H1 (cell line): Measurements from ENCODE around the gene COL6A6. TPM values are rescaled to one million over a fixed set of nuclear protein-coding genes. Genes with fewer than 3 reads are reported as not detected.

ENCODE experiments used
- CTCF ChIA-PET: fragments of 300-600 bp; sonication (Branson Sonifier 250); formaldehyde crosslinking; loops from one replicate; lab custom pipeline; 2021; ENCODE audit not compliant: partially characterized antibody; lab: Charles Lee
- POLR2A ChIA-PET: fragments of 300-600 bp; sonication (Branson Sonifier 250); formaldehyde crosslinking; loops from one replicate; lab custom pipeline; 2021; ENCODE audit warnings: inconsistent platforms; ENCODE audit not compliant: partially characterized antibody; lab: Charles Lee
- DNase-seq, 2 experiments: peaks; one replicate each; pipeline versions ENCODE4 v3.0.0 to v3.0.0-alpha.2; 2010 to 2022; ENCODE audit warnings: low spot score in 2 of 2, low read depth in 1 of 2, mixed read lengths in 1 of 2
- FAIRE-seq: peaks from 2 replicates; lab custom pipeline; 2011; peaks lifted over from hg19 to GRCh38; lab: Jason Lieb, UNC
- H2AFZ ChIP-seq: 2 replicates; pipeline ENCODE4 v1.8.1; 2012; ENCODE audit warnings: low read length, inconsistent platforms
- H2AK5ac ChIP-seq: 2 replicates; pipeline ENCODE4 v1.6.1; 2013; ENCODE audit warnings: low read depth, low read length
- H2BK120ac ChIP-seq: replicated peaks from 2 replicates; pipeline ENCODE3; 2013; ENCODE audit warnings: low read depth, low read length, inconsistent platforms
- H2BK12ac ChIP-seq: 2 replicates; pipeline ENCODE4 v1.6.1; 2013; ENCODE audit warnings: low read depth, low read length
- H2BK15ac ChIP-seq: 2 replicates; pipeline ENCODE4 v1.6.1; 2013; ENCODE audit warnings: low read length
- H2BK20ac ChIP-seq: 2 replicates; pipeline ENCODE4 v1.6.1; 2013; ENCODE audit warnings: low read length
- H2BK5ac ChIP-seq: 2 replicates; pipeline ENCODE4 v1.6.1; 2013; ENCODE audit warnings: low read depth, low read length
- H3K14ac ChIP-seq: 2 replicates; pipeline ENCODE4 v1.6.1; 2013; ENCODE audit warnings: inconsistent platforms; ENCODE audit not compliant: insufficient read length
- H3K18ac ChIP-seq: 2 replicates; pipeline ENCODE4 v1.6.1; 2013; ENCODE audit warnings: low read length; ENCODE audit errors: extremely low read depth
- H3K23ac ChIP-seq: 2 replicates; pipeline ENCODE4 v1.6.1; 2013; ENCODE audit warnings: inconsistent platforms; ENCODE audit not compliant: insufficient read length
- H3K23me2 ChIP-seq: 2 replicates; pipeline ENCODE4 v1.6.1; 2013; ENCODE audit warnings: low read depth, low read length
- H3K27ac ChIP-seq: 2 replicates; pipeline ENCODE4 v1.6.1; 2011; ENCODE audit warnings: low read depth, low read length, inconsistent platforms
- H3K27me3 ChIP-seq, 4 experiments: replicated peaks in 1 of 4; 1 replicate in 1 of 4; 2 replicates in 3 of 4; pipeline versions ENCODE4 v1.6.1 to v1.8.1; 2011 to 2013; ENCODE audit warnings: low read length in 3 of 4, mild to moderate bottlenecking in 3 of 4, inconsistent platforms in 2 of 4, mixed read lengths in 2 of 4, moderate library complexity in 1 of 4; ENCODE audit not compliant: control insufficient read depth in 3 of 4, insufficient read depth in 3 of 4; ENCODE audit errors: extremely low read depth in 1 of 4
- H3K36me3 ChIP-seq, 4 experiments: 2 replicates each; pipeline versions ENCODE4 v1.6.1 to v1.8.1; 2011 to 2013; ENCODE audit warnings: mild to moderate bottlenecking in 4 of 4, low read length in 3 of 4, moderate library complexity in 2 of 4, control low read depth in 1 of 4, inconsistent platforms in 1 of 4; ENCODE audit not compliant: insufficient read depth in 4 of 4, control insufficient read depth in 2 of 4
- H3K4ac ChIP-seq: replicated peaks from 2 replicates; pipeline ENCODE3; 2013; ENCODE audit warnings: low read length, low read depth, mixed read lengths, inconsistent platforms; ENCODE audit not compliant: insufficient read length
- H3K4me1 ChIP-seq, 4 experiments: replicated peaks in 1 of 4; 1 replicate in 1 of 4; 2 replicates in 3 of 4; pipeline versions ENCODE4 v1.6.1 to v1.8.1; 2011 to 2013; ENCODE audit warnings: low read length in 3 of 4, inconsistent platforms in 2 of 4, mixed read lengths in 1 of 4; ENCODE audit not compliant: insufficient read depth in 4 of 4, control insufficient read depth in 3 of 4
- H3K4me2 ChIP-seq, 2 experiments: 2 replicates each; pipeline versions ENCODE4 v1.6.1 to v1.8.1; 2011 to 2013; ENCODE audit warnings: low read depth in 2 of 2, low read length in 2 of 2, control low read depth in 1 of 2, inconsistent platforms in 1 of 2, mild to moderate bottlenecking in 1 of 2; ENCODE audit not compliant: insufficient read depth in 1 of 2
- H3K4me3 ChIP-seq, 4 experiments: fragments of 200-600, 300-600 bp in 1 of 4; sonication (generic), shearing (Covaris generic), sonication (Bioruptor Twin) in 1 of 4; 2 replicates each; pipeline versions ENCODE4 v1.5.1 to v1.8.1; 2011 to 2016; ENCODE audit warnings: low read length in 4 of 4, low read depth in 3 of 4, control low read depth in 2 of 4, inconsistent platforms in 2 of 4, mild to moderate bottlenecking in 2 of 4, mixed read lengths in 1 of 4, moderate library complexity in 1 of 4; ENCODE audit not compliant: insufficient read depth in 2 of 4; ENCODE audit errors: extremely low read depth in 1 of 4
- H3K56ac ChIP-seq: replicated peaks from 2 replicates; pipeline ENCODE3; 2013; ENCODE audit warnings: low read depth, mild to moderate bottlenecking, mixed read lengths, low read length, inconsistent platforms; ENCODE audit not compliant: insufficient read length
- H3K79me1 ChIP-seq: 2 replicates; pipeline ENCODE4 v1.6.1; 2013; ENCODE audit warnings: low read depth, low read length, control low read depth
- H3K79me2 ChIP-seq, 2 experiments: 2 replicates each; pipeline versions ENCODE4 v1.6.1 to v1.8.1; 2012 to 2013; ENCODE audit warnings: low read length in 2 of 2, mild to moderate bottlenecking in 2 of 2, inconsistent platforms in 1 of 2; ENCODE audit not compliant: insufficient read depth in 2 of 2, control insufficient read depth in 1 of 2
- H3K9ac ChIP-seq, 4 experiments: replicated peaks in 1 of 4; 1 replicate in 1 of 4; 2 replicates in 3 of 4; pipeline versions ENCODE4 v1.6.1 to v1.8.1; 2011 to 2013; ENCODE audit warnings: low read depth in 3 of 4, low read length in 3 of 4, control low read depth in 2 of 4, mild to moderate bottlenecking in 2 of 4, moderate library complexity in 2 of 4, inconsistent platforms in 1 of 4; ENCODE audit errors: extremely low read depth in 1 of 4
- H3K9me3 ChIP-seq, 2 experiments: 2 replicates each; pipeline versions ENCODE4 v1.6.1 to v1.8.1; 2012 to 2013; ENCODE audit warnings: mild to moderate bottlenecking in 2 of 2, moderate library complexity in 2 of 2, control low read depth in 1 of 2, inconsistent platforms in 1 of 2, low read depth in 1 of 2, low read length in 1 of 2, mixed read lengths in 1 of 2; ENCODE audit not compliant: insufficient read depth in 2 of 2
- H4K20me1 ChIP-seq, 2 experiments: replicated peaks in 1 of 2; 2 replicates each; pipeline versions ENCODE3 to v1.8.1; 2011 to 2013; ENCODE audit warnings: inconsistent platforms in 2 of 2, low read length in 2 of 2, mild to moderate bottlenecking in 1 of 2; ENCODE audit not compliant: insufficient read depth in 2 of 2, control insufficient read depth in 1 of 2
- H4K5ac ChIP-seq: 2 replicates; pipeline ENCODE4 v1.6.1; 2013; ENCODE audit warnings: low read length, low read depth, mixed read lengths, inconsistent platforms; ENCODE audit not compliant: insufficient read length
- H4K8ac ChIP-seq: 2 replicates; pipeline ENCODE4 v1.8.0; 2013; ENCODE audit warnings: mild to moderate bottlenecking, moderate library complexity, low read length, inconsistent platforms; ENCODE audit not compliant: insufficient read depth; ENCODE audit errors: extremely low read depth
- H4K91ac ChIP-seq: replicated peaks from 2 replicates; pipeline ENCODE3; 2013; ENCODE audit warnings: low read length, mixed read lengths, inconsistent platforms; ENCODE audit not compliant: insufficient read length
- ASH2L ChIP-seq: fragments of 200-600, 300-600 bp; sonication (generic); IDR thresholded peaks from one replicate; pipeline ENCODE4 v1.7.1; 2017; ENCODE audit warnings: low read length
- ATF2 ChIP-seq: IDR thresholded peaks from 2 replicates; pipeline ENCODE4 v1.6.1; 2012; ENCODE audit warnings: low read length, inconsistent platforms
- CEBPB ChIP-seq: IDR thresholded peaks from 2 replicates; pipeline ENCODE4 v1.6.1; 2012; ENCODE audit warnings: low read depth, low read length
- CTBP2 ChIP-seq: IDR thresholded peaks from 2 replicates; pipeline ENCODE4 v1.7.0; 2011; ENCODE audit warnings: borderline replicate concordance, mild to moderate bottlenecking, moderate library complexity, mixed read lengths, low read length; ENCODE audit not compliant: insufficient read depth, insufficient read length
- CTCF ChIP-seq, 3 experiments: IDR thresholded peaks; 1 replicate in 2 of 3; 2 replicates in 1 of 3; pipeline versions ENCODE4 v1.5.1 to v1.6.1; 2011; ENCODE audit warnings: low read length in 3 of 3, mild to moderate bottlenecking in 3 of 3, inconsistent platforms in 2 of 3, low read depth in 1 of 3, moderate library complexity in 1 of 3; ENCODE audit not compliant: insufficient read depth in 1 of 3; ENCODE audit errors: control extremely low read depth in 1 of 3
- GABPA ChIP-seq: IDR thresholded peaks from 2 replicates; pipeline ENCODE4 v1.6.1; 2011; ENCODE audit warnings: mild to moderate bottlenecking, low read length, moderate library complexity, borderline replicate concordance; ENCODE audit not compliant: insufficient read depth
- HDAC2 ChIP-seq, 2 experiments: fragments of 300-600 bp in 1 of 2; sonication (generic) in 1 of 2; IDR thresholded peaks; 2 replicates each; pipeline ENCODE4 v1.6.1; 2011 to 2012; ENCODE audit warnings: low read depth in 2 of 2, low read length in 2 of 2, mild to moderate bottlenecking in 2 of 2, moderate library complexity in 2 of 2, borderline replicate concordance in 1 of 2, inconsistent platforms in 1 of 2
- JUND ChIP-seq: IDR thresholded peaks from 2 replicates; pipeline ENCODE4 v1.6.1; 2011; ENCODE audit warnings: mild to moderate bottlenecking, improper control_type of control experiment, low read length
- SP4 ChIP-seq: IDR thresholded peaks from 2 replicates; pipeline ENCODE4 v1.6.1; 2012; ENCODE audit warnings: low read length, inconsistent platforms
- TAF7 ChIP-seq: optimal IDR thresholded peaks from 2 replicates; pipeline ENCODE3; 2011; ENCODE audit warnings: low read depth, mild to moderate bottlenecking, inconsistent platforms, low read length, moderate library complexity, borderline replicate concordance
- WGBS, 2 experiments: shearing (Covaris generic) in 1 of 2; methylation state at CpG; one replicate each; pipeline versions ENCODE4 v1.1.6 to v1.1.7; 2013 to 2015; ENCODE audit warnings: low lambda C conversion rate in 2 of 2, mixed read lengths in 2 of 2, inconsistent platforms in 1 of 2, low coverage in 1 of 2, missing lambda C conversion rate in 1 of 2; ENCODE audit not compliant: insufficient replicate concordance in 2 of 2, insufficient coverage in 1 of 2, insufficient read length in 1 of 2; ENCODE audit errors: extremely low coverage in 1 of 2, missing lambda C conversion rate in 1 of 2; 5-methylcytosine and 5-hydroxymethylcytosine counted together
- polyA plus RNA-seq, 7 experiments: library from polyadenylated mRNA; depleted of rRNA in 3 of 7; stranded (reverse) in 5 of 7; unstranded in 2 of 7; fragments of >200 nt in 5 of 7; fragments of 200-250 nt in 2 of 7; gene quantifications; 1 replicate in 5 of 7; 2 replicates in 1 of 7; 4 replicates in 1 of 7; pipeline versions ENCODE4 v1.2.1 to v1.2.3, GENCODE V29; 2011 to 2013; ENCODE audit warnings: missing spikeins in 2 of 7, mixed read lengths in 2 of 7
- total RNA-seq: library from RNA; stranded (reverse); fragmentation: NEBNext Ultra II Directional; extraction: Animal tissue kit (Norgen Biotek cat#: 25700); gene quantifications from 2 replicates; pipeline ENCODE4 v1.2.1, GENCODE V29; 2021

The COL6A6 gene
- total and polyA plus RNA-seq, 2 of the 8 experiments (the other 6 are each of a cell fraction or from before 2014, with no cell fraction given), result 0.02 to 0.09 TPM

- Histone ChIP-seq H3K56ac (no peak overlapping the region), H2BK120ac (no peak overlapping the region), H3K23me2 (no peaks in the 10 kb centered on the region; the same call in 1 of the 2 replicates), H3K27me3 (no peaks in the 10 kb centered on the region), H4K20me1 (no peaks in the 10 kb centered on the region), H3K79me1 (no peaks in the 10 kb centered on the region; the same call in 1 of the 2 replicates), H4K91ac (no peak overlapping the region), H3K36me3 (no peaks in the 10 kb centered on the region), H2BK20ac (no peak overlapping the region), H3K4me1 (no peaks in the 10 kb centered on the region), H3K9ac (no peak overlapping the region), H3K27ac (no peak overlapping the region), H2AFZ (no peak overlapping the region), H4K8ac (no peak overlapping the region), H3K23ac (no peak overlapping the region), H3K9me3 (no peaks in the 10 kb centered on the region), H4K5ac (no peak overlapping the region), H2BK15ac (no peak overlapping the region), H3K14ac (no peak overlapping the region), H3K18ac (no peak overlapping the region), H2BK5ac (no peak overlapping the region), H2AK5ac (no peak overlapping the region), H2BK12ac (no peak overlapping the region), H3K4me2 (no peak overlapping the region), H3K4me3 (no peak overlapping the region), H3K4ac (no peak overlapping the region), H3K79me2 (no peaks in the 10 kb centered on the region)
- 93% methylated on average over 2 of the region's 2 CpGs; no CpG with 5 or more reads in 1 of the 2 experiments for WGBS, 2 experiments
- DNase-seq, result no peak
- ChIA-PET POLR2A (no interaction called here), CTCF (no interaction called here)
- FAIRE-seq, result no peak
- TF ChIP-seq CTCF (IDR thresholded peaks at IDR 0.05; ENCODE audit: control extremely low read depth in 1 of 3, insufficient read depth in 1 of 3, low read depth in 1 of 3, low read length in 3 of 3) (no peak), JUND (no peak), CEBPB (no peak), HDAC2 (IDR thresholded peaks at IDR 0.05; ENCODE audit: borderline replicate concordance in 1 of 2, low read depth in 2 of 2, low read length in 2 of 2) (no peak), ATF2 (no peak), SP4 (no peak), TAF7 (no peak), ASH2L (no peak), GABPA (no peak), CTBP2 (no peak)
Observed at GRCh38 chr3:130507746-130508145, 9.2 kb upstream of the COL6A6 start.
